ENCODE data around the gene SLC22A31. TPM values are rescaled to one million over a fixed set of nuclear protein-coding genes. Genes with fewer than 3 reads are reported as not detected.

SLC22A31 gene
- total and polyA plus RNA-seq, 4 donors, result 25.2 to 285 (median 153) TPM

DNA sequence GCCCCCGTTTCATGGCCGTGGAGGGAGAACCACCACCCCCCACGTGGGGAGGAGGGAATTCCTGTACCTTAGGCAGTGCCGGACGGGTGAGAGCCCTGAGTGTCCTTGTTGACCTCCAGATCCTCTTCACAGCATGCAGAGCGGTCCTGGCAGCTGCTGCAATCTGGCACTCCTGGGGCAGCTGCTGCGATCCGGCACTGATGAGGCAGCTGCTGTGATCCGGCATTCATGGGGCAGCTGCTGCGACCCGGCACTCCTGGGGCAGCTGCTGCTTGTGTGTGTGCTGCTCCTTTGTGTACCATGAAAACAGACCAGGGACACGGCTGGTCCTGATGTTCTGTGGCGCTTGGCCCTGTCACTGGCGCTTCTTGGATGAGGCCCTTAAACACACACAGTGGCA is 29.9 kb upstream of the SLC22A31 start:
- ATAC-seq (ENCODE audit: insufficient read depth, low FRiP score), result no peak
- Histone ChIP-seq H3K36me3 (ENCODE audit: control insufficient read depth in 4 of 4, insufficient read depth in 4 of 4, low read length in 4 of 4) (peaks cover 31 to 79% (median 61%) of the 10 kb centered on the region in 4 donors), H3K27me3 (ENCODE audit: control insufficient read depth in 3 of 3, insufficient read depth in 3 of 3, low read length in 2 of 3) (no peaks in the 10 kb centered on the region), H3K4me3 (no peak overlapping the region), H3K9ac (ENCODE audit: insufficient read depth in 1 of 2, low read length in 2 of 2) (no peak overlapping the region), H3K9me3 (ENCODE audit: control insufficient read depth in 4 of 4, insufficient read depth in 3 of 4, low read length in 3 of 4) (peaks cover 4 to 26% (median 19%) of the 10 kb centered on the region in 4 donors), H3K4me1 (ENCODE audit: control insufficient read depth in 5 of 5, insufficient read depth in 5 of 5, low read length in 5 of 5) (peaks cover 0 to 5% (median 0%) of the 10 kb centered on the region in 5 donors), H3K27ac (ENCODE audit: low read depth in 1 of 2, low read length in 1 of 2) (no peak overlapping the region)
- 95 to 97% methylated on average over 14 of the region's 14 CpGs for WGBS, 2 donors
- no peak for DNase-seq
- TF ChIP-seq, protein P1, sequence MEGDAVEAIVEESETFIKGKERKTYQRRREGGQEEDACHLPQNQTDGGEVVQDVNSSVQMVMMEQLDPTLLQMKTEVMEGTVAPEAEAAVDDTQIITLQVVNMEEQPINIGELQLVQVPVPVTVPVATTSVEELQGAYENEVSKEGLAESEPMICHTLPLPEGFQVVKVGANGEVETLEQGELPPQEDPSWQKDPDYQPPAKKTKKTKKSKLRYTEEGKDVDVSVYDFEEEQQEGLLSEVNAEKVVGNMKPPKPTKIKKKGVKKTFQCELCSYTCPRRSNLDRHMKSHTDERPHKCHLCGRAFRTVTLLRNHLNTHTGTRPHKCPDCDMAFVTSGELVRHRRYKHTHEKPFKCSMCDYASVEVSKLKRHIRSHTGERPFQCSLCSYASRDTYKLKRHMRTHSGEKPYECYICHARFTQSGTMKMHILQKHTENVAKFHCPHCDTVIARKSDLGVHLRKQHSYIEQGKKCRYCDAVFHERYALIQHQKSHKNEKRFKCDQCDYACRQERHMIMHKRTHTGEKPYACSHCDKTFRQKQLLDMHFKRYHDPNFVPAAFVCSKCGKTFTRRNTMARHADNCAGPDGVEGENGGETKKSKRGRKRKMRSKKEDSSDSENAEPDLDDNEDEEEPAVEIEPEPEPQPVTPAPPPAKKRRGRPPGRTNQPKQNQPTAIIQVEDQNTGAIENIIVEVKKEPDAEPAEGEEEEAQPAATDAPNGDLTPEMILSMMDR (IDR thresholded peaks at IDR 0.05; ENCODE audit: control extremely low read depth, extremely low read depth), result no peak

GRCh38 chr16:89224665-89225064 is 24.3 kb upstream of the SLC22A31 start:
- TF ChIP-seq, protein P1 (IDR thresholded peaks at IDR 0.05; ENCODE audit: control extremely low read depth, extremely low read depth), result no peak
- Histone ChIP-seq H3K27ac (ENCODE audit: low read depth in 1 of 2, low read length in 1 of 2) (no peak overlapping the region), H3K4me1 (ENCODE audit: control insufficient read depth in 5 of 5, insufficient read depth in 5 of 5, low read length in 5 of 5) (no peaks in the 10 kb centered on the region), H3K4me3 (no peak overlapping the region), H3K36me3 (ENCODE audit: control insufficient read depth in 4 of 4, insufficient read depth in 4 of 4, low read length in 4 of 4) (peaks cover 36 to 65% (median 59%) of the 10 kb centered on the region in 4 donors), H3K27me3 (ENCODE audit: control insufficient read depth in 3 of 3, insufficient read depth in 3 of 3, low read length in 2 of 3) (no peaks in the 10 kb centered on the region), H3K9ac (ENCODE audit: insufficient read depth in 1 of 2, low read length in 2 of 2) (no peak overlapping the region), H3K9me3 (ENCODE audit: control insufficient read depth in 4 of 4, insufficient read depth in 3 of 4, low read length in 3 of 4) (peaks cover 4 to 26% (median 14%) of the 10 kb centered on the region in 4 donors)
- WGBS, 2 donors, result 94 to 96% methylated on average over 10 of the region's 10 CpGs
- no peak for ATAC-seq (ENCODE audit: insufficient read depth, low FRiP score)
- no peak for DNase-seq

DNA sequence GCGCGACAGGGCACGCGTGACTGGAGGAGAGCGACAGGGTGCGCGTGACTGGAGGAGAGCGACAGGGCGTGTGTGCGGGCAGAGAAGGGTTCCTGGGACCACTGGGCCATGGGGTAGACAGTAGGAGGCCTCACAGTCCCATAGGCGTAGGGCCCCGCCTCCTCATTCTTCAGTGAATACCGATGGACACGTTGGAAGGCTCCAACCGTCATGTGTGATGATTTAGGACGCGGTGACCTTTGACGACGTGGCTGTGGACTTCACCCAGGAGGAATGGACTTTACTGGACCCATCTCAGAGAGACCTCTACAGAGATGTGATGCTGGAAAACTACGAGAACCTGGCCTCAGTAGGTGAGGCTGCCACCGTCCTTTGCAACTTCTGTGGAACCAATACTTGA is 22.6 kb upstream of the SLC22A31 start:
- 95% methylated on average over 21 of the region's 21 CpGs for WGBS, 2 donors

More for the DNA sequence above, 22.6 kb upstream of the SLC22A31 start:
- Histone ChIP-seq H3K4me3 (no peak overlapping the region), H3K36me3 (ENCODE audit: control insufficient read depth in 4 of 4, insufficient read depth in 4 of 4, low read length in 4 of 4) (peaks cover 29 to 57% (median 45%) of the 10 kb centered on the region in 4 donors), H3K4me1 (ENCODE audit: control insufficient read depth in 5 of 5, insufficient read depth in 5 of 5, low read length in 5 of 5) (no peaks in the 10 kb centered on the region), H3K27ac (ENCODE audit: low read depth in 1 of 2, low read length in 1 of 2) (no peak overlapping the region), H3K9me3 (ENCODE audit: control insufficient read depth in 4 of 4, insufficient read depth in 3 of 4, low read length in 3 of 4) (peaks cover 4 to 16% (median 9%) of the 10 kb centered on the region in 4 donors), H3K9ac (ENCODE audit: insufficient read depth in 1 of 2, low read length in 2 of 2) (no peak overlapping the region), H3K27me3 (ENCODE audit: control insufficient read depth in 3 of 3, insufficient read depth in 3 of 3, low read length in 2 of 3) (no peaks in the 10 kb centered on the region)
- TF ChIP-seq, protein P1 (IDR thresholded peaks at IDR 0.05; ENCODE audit: control extremely low read depth, extremely low read depth), result no peak
- DNase-seq (no peak), ATAC-seq (ENCODE audit: insufficient read depth, low FRiP score) (no peak)
